Cortex of kidney (tissue), 1 donor: ENCODE measurements around the gene TFR2.

Source experiments
- DNase-seq: peaks from one replicate; lab custom pipeline; 2025; lab: John Stamatoyannopoulos, UW

Gene TFR2

DNA sequence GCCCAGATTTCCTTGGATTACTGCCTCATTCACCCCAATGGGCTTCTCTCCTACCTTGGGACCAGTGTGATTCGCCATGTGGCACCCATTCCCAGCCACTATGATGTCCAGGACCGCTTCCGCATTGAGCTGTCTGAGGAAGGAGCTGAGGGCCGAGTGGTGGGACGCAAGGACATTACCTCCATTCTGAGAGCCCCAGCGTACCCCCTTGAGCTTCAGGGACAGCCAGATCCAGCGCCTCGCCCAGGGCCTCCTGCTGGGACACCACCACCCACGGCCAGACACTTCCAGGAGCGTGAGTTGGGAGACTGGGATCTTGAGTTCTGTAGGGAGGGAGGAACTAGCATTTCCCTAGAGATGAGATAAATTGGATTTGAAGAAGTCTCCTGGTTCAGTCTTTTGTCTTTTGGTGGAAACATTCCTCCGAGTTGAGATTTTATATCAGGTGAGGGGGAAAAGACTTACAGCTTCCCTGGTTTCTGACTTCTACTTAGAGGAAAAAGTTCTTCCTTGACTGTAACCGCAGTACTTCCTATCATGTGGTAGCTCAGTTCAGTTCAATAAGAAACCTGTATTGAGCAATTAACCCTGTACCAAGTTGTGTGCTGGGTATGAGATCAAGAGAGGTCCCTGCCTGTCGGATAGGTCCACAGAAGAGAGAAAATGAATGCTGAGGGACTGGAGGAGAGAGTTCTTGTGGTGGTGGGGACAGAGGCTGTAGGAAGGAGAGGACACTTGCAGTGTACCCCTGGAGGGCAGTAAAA lies 27.8 kb downstream of the TFR2 start:
- no peak for DNase-seq

DNA sequence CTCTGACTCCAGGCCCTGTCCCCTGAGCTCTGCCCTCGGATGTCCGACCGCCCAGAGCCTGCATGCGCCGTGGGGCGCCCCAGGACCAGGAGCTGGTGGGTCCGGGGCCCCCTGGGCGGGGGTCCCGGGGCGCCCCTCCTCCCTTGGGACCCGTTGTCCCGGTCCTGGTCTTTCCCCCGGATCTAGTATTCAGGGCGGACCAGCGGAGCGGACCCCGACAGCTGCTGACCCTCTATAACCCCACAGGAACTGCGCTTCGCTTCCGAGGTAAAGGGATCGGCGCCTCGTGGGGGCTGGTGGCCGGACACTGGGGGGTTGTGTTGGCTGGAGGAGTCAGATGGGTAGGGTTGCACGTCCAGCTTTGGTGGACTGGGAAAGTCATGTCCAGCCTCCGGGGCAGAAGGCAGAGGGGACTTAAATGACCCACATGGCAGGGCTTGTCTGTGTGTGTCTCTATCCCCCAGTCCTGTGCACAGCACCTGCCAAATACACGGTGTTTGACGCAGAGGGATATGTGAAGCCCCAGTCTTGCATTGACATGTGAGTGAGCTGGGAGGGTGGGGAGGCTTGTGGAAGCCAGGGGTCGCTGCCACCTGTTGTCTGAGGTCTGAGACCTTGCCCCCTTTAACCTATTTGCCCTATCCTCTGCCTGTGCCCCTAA lies 28.5 kb downstream of the TFR2 start:
- no peak for DNase-seq

DNA sequence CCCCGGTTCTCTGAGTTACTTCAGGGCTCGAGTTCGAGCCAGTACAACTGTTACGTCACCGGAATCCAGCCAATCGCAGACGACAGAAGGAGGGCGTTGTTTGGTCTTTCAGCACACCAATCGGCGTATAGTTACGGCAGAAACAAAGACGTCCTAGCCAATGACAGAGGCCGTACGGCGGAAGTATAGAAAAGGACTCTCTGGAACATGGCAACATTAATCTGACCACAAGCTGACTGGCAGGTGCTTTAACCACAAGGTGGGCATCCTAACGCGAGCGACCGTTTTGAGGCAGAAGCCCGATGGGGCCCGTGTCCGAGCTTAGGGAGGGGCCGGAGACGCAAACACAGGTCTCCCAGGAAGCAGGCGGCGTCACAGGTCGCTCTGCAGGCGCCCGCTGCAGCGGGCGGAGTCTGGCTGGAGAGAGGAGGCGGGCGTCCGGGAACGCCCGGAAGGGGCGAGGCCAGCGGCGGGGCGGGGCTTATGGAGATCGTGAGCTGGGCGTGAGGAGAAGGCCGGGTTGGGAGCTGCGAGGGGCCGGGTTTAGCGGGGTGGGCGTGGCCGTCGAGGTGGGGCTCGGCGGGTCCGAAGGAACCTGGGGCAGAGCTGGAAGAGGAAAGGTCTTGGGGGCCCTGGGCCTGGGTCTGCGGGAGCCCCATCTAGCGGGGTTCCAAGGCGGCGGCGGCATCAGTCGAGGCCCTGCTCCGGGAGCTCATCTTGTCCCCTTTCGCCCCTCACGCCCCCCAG lies 29.2 kb downstream of the TFR2 start, which contains the start of gene MOSPD3:
MOSPD3 (plus strand) TSS at position 558 of the 747 bp plus-strand sequence. CDS start 252 bp downstream, outside the sequence.
- DNase-seq, result peak; percentile 80

DNA sequence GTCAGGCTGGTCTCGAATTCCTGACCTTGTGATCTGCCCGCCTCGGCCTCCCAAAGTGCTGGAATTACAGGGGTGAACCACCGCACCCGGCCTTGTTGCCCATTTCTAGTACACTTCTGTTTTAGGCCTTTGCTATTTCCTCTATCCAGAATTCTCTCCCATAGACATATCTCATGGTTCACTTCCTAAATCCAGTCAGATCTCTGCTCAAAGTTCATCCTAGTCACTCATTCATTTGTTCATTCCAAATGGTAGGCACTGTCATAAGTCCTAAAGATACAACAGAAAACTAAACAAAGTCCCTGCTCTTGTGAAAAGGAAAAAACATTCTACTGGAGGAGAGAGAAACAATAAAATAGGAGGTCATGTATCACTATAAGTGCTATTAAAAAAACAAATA lies 31.4 kb downstream of the TFR2 start:
- DNase-seq, result no peak

DNA sequence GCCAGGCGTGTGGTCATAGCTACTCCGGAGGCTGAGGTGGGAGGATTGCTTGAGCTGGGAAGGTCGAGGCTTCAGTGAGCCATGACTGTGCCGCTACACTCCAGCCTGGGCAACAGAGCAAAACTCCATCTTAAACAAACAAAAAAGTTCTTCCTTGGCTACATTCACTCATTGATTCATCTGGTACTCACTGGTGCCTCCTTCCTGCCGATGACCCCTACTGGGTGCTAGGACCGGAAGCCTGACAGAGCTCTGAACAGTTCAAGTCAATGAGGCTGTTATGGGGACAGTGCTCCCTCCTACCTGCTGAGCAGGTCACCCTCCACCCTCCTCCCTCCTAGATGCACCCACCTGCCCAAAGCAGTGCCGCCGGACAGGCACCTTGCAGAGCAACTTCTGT lies 34.2 kb downstream of the TFR2 start:
- DNase-seq, result no peak

DNA sequence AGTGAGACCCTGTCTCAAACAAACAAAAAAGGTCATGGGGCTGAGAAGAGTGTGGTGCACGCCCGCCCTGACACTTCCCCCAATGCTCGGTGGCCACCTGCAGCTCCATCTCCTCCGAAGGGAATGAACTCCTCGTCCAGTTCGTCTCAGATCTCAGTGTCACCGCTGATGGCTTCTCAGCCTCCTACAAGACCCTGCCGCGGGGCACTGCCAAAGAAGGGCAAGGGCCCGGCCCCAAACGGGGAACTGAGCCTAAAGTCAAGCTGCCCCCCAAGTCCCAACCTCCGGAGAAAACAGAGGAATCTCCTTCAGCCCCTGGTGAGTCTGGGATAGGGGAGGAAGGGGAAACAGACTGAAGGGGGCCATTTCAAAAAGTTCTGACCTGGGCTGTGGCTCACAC lies 35.0 kb downstream of the TFR2 start:
- DNase-seq, result no peak

DNA sequence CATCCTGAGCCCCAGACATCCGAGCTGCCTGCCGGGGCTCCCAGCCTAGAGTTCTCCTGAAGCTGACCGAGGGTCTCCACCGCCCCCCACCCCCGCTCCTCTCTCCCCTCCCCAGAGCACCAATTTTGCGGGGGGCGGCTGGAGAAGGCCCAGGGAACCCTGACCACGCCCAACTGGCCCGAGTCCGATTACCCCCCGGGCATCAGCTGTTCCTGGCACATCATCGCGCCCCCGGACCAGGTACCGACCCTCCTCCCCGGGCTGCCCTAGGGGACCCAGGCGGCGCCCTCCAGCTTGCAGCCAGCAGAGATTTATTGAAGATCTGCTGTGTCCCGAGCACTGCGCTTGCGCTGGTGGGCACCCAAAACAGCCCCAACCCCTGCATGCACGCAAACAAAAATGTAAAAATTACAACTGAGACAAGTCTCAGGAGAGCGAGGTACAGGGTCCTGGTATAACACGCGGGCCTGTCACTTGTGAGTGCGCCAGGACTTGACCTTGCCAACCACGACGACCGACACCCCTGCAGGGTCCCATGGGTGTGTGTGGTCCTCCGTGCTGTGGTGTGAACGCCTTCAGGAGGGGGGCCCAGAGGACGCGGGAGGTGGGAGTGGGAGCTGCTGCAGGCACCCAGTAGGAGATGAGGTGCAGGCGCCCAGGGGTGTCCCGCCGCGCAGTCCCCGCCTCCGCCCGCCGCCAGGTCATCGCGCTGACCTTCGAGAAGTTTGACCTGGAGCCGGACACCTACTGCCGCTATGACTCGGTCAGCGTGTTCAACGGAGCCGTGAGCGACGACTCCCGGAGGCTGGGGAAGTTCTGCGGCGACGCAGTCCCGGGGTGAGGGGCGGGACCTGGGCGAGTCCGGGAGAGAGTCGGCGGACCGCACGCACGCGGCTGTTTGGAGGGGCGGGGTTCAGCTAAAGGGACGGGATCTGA lies 36.1 kb downstream of the TFR2 start:
- no peak for DNase-seq

DNA sequence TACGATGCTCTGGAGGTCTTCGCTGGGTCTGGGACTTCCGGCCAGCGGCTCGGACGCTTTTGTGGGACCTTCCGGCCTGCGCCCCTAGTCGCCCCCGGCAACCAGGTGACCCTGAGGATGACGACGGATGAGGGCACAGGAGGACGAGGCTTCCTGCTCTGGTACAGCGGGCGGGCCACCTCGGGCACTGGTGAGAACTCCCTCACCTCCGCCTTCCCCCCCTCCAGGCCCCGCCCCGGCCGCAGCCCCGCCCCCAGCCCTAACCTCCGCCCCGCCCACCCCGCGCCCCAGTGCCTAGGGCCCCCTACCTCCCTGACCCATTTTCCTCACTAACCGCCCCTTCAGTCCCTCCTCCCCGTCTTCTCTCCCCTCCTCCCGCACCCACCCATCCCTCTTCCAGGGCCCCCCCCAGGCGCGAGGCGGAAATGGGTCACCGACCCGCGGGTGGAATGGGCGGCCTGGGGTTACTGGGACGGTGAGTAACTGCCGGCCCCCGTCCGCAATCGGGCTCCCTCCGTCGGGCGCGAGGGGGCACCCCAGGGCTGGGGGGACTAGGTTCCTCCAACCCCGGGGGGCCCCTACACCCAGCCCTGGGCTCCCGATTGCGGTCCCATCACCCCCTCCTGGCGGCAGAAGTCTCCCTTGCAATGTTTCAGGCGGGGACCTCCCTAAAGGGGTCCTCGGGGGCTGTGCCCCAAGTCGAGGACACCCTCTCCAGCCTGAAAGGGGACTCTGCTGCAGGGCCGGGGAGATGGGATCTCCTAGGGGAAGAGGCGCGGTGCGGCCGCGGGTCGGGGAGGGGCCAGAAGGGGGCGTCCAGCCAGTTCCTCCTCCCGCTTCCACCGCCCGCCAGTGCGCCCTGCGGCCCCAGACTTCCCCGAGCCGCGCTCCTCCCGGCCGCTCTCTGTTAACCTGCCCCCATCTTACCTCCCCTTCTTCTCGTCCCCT lies 37.0 kb downstream of the TFR2 start:
- no peak for DNase-seq

DNA sequence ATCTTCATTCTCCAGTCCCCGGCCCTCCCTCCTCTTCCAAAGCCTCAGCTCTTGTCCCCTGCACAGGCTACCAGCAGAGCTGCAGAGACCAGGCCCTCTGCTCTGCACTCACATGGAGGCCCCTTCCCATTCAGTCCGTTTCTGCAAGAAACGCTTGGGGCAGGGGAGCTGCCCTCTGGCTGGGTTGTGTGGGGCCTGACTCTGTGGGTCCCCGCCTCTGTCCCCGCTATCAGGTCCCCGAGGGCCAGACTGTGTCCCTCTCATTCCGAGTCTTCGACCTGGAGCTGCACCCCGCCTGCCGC lies 37.7 kb downstream of the TFR2 start:
- no peak for DNase-seq

DNA sequence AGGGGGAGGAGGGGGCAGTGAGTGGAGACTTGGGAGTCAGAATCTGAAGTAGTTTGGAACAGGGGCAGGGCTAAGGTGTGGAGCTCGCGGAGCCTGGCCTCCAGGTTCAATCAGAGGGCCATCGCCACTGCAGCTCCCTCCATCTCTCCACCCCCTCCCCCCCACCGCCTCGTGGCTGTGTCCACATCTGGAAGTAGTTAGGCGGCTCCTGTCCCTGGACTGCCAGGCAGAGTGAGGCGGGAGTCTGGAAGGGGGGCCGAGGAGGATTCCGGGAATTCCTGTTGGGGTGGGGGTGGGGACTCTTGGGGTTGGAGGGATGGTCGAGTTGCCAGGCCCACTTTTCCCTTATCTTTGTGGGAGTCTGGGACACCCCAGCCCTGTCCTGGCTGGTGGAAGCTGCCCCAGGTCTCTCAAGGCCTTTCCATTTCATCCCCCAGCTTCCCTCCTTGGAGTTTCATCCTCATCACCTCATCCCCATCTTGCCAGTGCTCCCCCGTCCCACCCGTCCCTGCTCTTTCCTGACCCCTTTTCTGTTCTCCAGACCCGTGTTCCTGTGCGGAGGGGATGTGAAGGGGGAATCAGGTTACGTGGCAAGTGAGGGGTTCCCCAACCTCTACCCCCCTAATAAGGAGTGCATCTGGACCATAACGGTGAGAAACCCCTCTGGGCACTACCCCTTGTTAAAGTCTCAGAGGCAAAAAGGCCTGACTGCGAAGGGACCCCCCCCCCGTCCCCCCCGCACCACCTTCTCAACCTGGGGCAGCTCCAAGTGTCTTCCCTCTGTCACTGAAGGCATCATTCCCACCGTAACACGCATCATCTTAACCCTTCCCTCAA lies 38.2 kb downstream of the TFR2 start:
- DNase-seq, result no peak

DNA sequence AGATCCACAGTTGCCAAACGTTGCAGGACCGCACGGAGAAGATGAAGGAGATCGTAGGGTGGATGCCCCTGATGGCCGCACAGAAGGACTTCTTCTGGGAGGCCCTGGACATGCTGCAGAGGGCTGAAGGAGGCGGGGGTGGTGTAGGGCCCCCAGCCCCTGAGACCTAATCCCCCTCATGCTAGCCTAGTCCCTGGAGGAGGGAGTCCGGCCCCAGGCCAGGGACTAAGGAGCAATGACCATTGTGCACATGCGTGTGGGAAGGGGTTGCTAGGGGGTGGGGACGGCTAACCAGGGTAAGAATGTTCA lies 40.7 kb downstream of the TFR2 start:
- no peak for DNase-seq

DNA sequence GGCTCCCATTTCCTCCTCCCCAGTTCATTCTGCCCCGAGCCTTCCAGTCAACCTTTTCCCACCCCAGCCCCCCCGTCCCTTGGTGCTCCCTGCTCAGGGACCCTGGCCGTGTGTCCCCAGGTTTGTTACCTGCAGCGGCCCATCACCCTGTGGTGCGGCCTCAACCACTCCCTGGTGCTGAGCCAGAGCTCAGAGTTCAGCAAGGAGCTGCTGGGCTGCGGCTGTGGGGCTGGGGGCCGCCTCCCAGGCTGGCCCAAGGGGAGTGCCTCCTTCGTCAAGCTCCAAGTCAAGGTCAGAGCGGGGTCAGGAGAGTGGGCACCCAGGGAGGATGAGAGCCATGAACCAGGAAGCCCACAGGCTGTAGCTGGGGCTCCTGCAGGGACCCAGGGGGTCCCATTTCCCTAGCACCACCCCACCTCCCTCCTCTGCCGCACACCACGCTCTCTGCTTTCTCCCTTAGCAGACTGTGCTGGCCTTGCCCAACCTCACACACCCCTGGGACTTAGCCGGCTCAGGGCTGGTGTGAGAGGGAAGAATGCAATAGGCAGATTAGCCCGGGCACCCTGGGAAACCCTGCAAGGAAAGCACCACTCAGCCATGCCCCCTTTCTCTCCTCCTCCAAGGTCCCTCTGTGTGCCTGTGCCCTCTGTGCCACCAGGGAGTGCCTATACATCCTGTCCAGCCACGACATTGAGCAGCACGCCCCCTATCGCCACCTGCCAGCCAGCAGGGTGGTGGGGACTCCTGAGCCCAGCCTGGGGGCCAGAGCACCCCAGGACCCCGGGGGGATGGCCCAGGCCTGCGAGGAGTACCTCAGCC lies 41.2 kb downstream of the TFR2 start:
- DNase-seq, result no peak

DNA sequence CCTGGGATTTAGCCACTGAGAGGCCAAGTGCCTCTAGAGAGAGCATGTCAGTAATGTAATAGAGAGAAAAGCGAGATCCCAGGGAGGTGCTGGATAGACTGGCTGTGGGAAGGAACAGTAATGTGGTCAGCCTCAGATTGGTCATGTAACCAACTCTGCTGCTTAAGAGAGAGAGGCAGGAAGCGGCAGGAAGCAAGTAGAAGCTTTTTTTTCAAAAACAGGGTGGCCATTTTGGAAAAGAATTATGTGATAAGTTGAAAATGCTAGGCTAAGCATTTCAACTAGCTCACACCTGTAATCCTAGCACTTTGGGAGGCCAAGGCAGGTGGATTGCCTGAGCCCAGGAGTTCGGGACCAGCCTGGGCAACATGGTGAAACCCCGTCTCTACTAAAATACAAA lies 42.9 kb downstream of the TFR2 start:
- no peak for DNase-seq

DNA sequence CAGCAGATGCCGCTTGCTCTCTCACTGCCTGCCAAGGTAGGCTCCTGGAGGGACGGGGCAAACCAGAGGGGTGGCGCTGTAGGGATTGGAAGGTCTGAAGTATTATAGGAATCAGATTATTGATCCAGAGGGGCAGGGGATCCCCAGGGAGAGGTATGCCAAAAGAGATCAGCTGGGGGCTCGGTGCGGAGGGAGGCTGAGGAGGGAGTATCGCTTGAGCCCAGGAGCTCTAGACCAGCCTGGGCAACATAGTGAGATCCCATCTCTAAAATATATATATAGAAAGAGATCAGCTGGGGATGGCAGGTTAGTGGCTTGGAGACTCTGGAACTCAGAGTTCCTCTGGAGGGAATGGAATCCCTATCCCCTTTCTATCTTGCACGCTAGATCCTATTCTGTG lies 46.2 kb downstream of the TFR2 start:
- no peak for DNase-seq

DNA sequence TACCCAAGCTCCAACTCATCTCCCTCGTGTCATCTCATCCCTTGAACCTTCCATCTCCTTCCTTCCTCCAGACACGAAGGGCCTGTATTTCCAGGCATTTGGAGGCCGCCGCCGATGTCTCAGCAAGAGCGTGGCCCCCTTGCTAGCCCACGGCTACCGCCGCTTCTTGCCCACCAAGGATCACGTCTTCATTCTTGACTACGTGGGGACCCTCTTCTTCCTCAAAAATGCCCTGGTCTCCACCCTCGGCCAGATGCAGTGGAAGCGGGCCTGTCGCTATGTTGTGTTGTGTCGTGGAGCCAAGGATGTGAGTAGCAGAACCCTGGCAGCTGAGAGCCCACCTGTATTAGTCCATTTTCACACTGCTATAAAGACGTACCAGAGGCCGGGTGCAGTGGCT lies 49.8 kb downstream of the TFR2 start:
- DNase-seq, result no peak

DNA sequence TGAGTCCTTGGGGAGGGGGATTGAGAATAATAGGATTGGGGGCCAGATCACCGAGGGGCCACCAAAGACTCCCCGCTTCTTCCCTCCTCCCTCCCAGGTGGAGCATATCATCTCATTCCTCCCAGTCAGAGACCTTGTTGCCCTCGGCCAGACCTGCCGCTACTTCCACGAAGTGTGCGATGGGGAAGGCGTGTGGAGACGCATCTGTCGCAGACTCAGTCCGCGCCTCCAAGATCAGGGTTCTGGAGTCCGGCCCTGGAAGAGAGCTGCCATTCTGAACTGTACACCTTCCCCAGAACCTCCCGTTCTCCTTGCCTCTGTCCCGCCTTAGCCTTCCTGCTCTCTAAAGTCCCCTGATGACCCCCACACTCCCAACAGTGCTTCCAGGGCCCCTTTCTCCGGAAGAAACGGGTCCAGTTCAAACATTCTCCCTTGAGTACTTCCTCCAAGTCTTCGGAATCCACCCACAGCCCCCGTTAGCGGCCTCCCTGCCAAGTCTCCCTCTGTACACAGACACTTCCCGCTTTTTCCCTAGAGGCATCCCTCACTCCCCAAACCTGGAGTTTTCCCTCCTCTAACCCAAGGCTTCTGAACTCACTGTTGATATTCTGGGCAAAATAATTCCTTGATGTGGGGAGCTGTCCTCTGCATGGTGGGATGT lies 51.1 kb downstream of the TFR2 start:
- no peak for DNase-seq

DNA sequence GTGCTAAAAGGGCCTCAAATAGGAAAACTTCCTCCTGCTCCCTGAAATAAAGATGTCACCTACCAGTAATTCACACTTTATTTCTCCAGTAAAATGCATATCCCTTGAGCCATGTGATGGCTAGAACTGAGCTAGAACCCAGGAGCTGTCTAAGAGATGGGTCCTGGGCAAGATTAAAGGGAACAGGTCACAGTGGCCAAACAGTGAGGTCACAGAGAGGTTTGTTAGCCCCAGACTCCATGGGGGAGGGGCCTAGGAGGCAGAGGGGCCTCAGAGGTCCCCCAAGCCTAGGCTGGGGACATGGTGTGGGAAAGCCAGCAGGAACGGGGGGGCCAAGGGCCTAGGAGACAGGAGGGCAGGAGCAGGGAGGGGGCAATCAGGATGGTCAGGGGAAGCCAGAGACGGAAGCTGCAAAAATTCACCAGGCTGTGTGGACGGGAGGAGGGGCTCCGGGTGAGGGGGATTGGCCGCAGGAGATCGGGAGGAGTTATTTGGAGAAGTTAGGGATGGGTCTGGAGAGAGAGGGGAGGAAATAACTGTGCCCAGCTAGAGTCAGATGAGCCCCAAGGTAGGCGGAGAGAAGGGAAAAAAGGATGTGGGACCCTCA lies 51.9 kb downstream of the TFR2 start:
- DNase-seq, result no peak

DNA sequence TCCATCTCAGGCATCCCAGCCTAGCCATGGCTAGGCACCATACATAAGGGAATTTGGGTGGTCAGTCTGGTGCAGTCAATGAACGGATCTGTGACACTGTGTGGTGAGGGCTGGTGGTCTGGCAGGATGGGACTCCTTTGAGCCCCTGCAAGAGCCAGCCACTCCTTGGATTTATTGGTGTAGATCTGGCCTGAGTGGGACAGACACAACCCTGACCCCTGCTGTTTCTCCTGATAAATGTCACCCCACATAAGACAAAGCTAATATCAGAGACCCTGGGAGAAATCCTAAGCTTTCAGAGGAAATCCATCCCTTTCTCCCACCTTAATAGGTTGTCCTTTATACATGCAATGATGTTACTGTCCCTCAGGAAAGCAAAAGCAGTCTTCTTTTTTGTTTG lies 52.9 kb downstream of the TFR2 start:
- no peak for DNase-seq
